Ovary (tissue), 10 donors: Measurements from ENCODE around the gene UBLCP1. TPM values are rescaled to one million over a fixed set of nuclear protein-coding genes. Genes with fewer than 3 reads are reported as not detected.

Experiments
- DNase-seq, 5 donors: peaks; one replicate each; pipeline ENCODE4 v3.0.0-alpha.2; 2019 to 2020
- H3K27ac ChIP-seq, 2 donors: fragments of 200-600 bp; one replicate each; pipeline versions ENCODE4 v1.5.1 to v1.8.0; 2019 to 2022
- H3K27me3 ChIP-seq: fragments of 200-600 bp; one replicate; pipeline ENCODE4 v1.8.0; 2022
- H3K36me3 ChIP-seq: fragments of 200-600 bp; sonication (generic); one replicate; pipeline ENCODE4 v1.5.1; 2019
- H3K4me1 ChIP-seq: one replicate; pipeline ENCODE4 v1.8.1; 2013; ENCODE audit warnings: mild to moderate bottlenecking, moderate library complexity; ENCODE audit not compliant: insufficient read depth
- H3K4me3 ChIP-seq: fragments of 200-600 bp; sonication (generic); one replicate; pipeline ENCODE4 v1.5.1; 2017
- H3K9me3 ChIP-seq, 2 donors: fragments of 200-600 bp in 1 of 2; sonication (generic) in 1 of 2; one replicate each; pipeline versions ENCODE4 v1.5.1 to v1.8.1; 2013 to 2019; ENCODE audit warnings: mild to moderate bottlenecking in 1 of 2, moderate library complexity in 1 of 2
- CTCF ChIP-seq, 3 donors: fragments of 450-650 bp in 2 of 3; fragments of 200-600 bp in 1 of 3; IDR thresholded peaks; one replicate each; pipeline versions ENCODE4 v1.5.1 to v1.8.0; 2016 to 2022; ENCODE audit warnings: antibody characterized with exemption in 3 of 3, mild to moderate bottlenecking in 1 of 3
- EP300 ChIP-seq: sonication (generic); formaldehyde crosslinking; IDR thresholded peaks from one replicate; pipeline ENCODE4 v1.6.1; 2017; ENCODE audit warnings: antibody characterized with exemption
- POLR2A ChIP-seq: fragments of 450-650 bp; IDR thresholded peaks from one replicate; pipeline ENCODE4 v1.6.1; 2017; ENCODE audit warnings: antibody characterized with exemption, mild to moderate bottlenecking, moderate library complexity
- WGBS, 3 donors: extraction: QIAGEN DNeasy Blood & Tissue Kit in 1 of 3; methylation state at CpG; one replicate each; pipeline versions ENCODE4 v1.1.5 to v1.1.7; 2013 to 2017; 5-methylcytosine and 5-hydroxymethylcytosine counted together
- intact Hi-C, 4 donors: fragments of 100-400 bp; cut with DNase I; formaldehyde crosslinking; loops; one replicate each; pipeline versions ENCODE4 v1.11.0 to v1.15.1; 2022 to 2023
- long read RNA-seq, 3 donors: library from polyadenylated mRNA in 2 of 3; unstranded in 2 of 3; transcript quantifications; one replicate each; pipeline ENCODE4 v2.0.0 and lab custom pipeline, GENCODE V29; 2021 to 2026
- polyA plus RNA-seq, 2 donors: library from polyadenylated mRNA; stranded (reverse); fragments of 200-250 nt in 1 of 2; fragments of 350-450 nt in 1 of 2; fragmentation: Illumina TruSeq in 1 of 2; extraction: RNeasy Lipid Tissue Mini Kit (QIAGEN cat#74804) in 1 of 2; gene quantifications; one replicate each; pipeline ENCODE4 v1.2.3, GENCODE V29; 2013 to 2014
- total RNA-seq, 7 donors: library from RNA; depleted of rRNA in 2 of 7; stranded (reverse); fragments of >200 nt in 2 of 7; fragmentation: NEBNext Ultra II Directional in 3 of 7; extraction: Animal tissue kit (Norgen Biotek cat#: 25700) in 3 of 7; gene quantifications; one replicate each; pipeline versions ENCODE4 v1.1.0 to v1.2.4, GENCODE V29; 2016 to 2023
- donor health status: DM: no; HTN: no; CAD: no; lungs with moderate emphysema.
- donor health status: DM: no; HTN: no; CAD: no.
- donor health status: Bipolar disorder and iron deficiency.
- donor health status: DM: yes; HTN: yes; CAD: no.
- donor health status: DM: no; HTN: no; CAD: no.
- donor health status: DM: yes; HTN: yes; CAD: no.

The UBLCP1 gene
- total RNA-seq: 10 to 100 TPM; 16.2 to 32.3 (median 26.0) TPM
- polyA plus RNA-seq: 10 to 100 TPM; 15.0 to 15.2 TPM
- long read RNA-seq, donor 1, transcript UBLCP1-201 (11 exons, 2,392 nt): major isoform, 149 of 160 reads
- long read RNA-seq, donor 1, partial matches to known transcripts: 4 of 160 reads
- long read RNA-seq, donor 1, other reads (novel, unspliced or antisense): 7 of 160 reads
- long read RNA-seq, donor 2, transcript UBLCP1-201 (11 exons, 2,392 nt): major isoform, 25 of 71 reads
- long read RNA-seq, donor 2, partial matches to known transcripts: 46 of 71 reads
- long read RNA-seq, donor 2, other reads (novel, unspliced or antisense): 0 of 71 reads
- long read RNA-seq, donor 3, transcript UBLCP1-201 (11 exons, 2,392 nt): major isoform, 37 of 40 reads
- long read RNA-seq, donor 3, partial matches to known transcripts: 1 of 40 reads
- long read RNA-seq, donor 3, other reads (novel, unspliced or antisense): 2 of 40 reads

GRCh38 chr5:159262859-159263568 is at the start of gene UBLCP1:
UBLCP1 (plus strand) TSS chr5:159263290; CDS start chr5:159268916, 5,626 bp downstream.
- Histone ChIP-seq H3K27ac (peak within 1 kb of the TSS; percentile 44 to 64), H3K4me3 (peak within 1 kb of the TSS; percentile 86), H3K36me3 (no peaks in the 10 kb centered on the region), H3K27me3 (no peaks in the 10 kb centered on the region), H3K4me1 (peaks cover 4% of the 10 kb centered on the region), H3K9me3 (no peaks in the 10 kb centered on the region)
- intact Hi-C loops: no loop called here
- 1% methylated on average over 48 to 54 of the region's 54 CpGs for WGBS, 3 donors
- TF ChIP-seq CTCF (IDR thresholded peaks at IDR 0.05): no peak
- TF ChIP-seq EP300: no peak
- peak; percentile 62 for TF ChIP-seq POLR2A
- DNase-seq: peak; percentile 71 to 84 (median 79)

- intact Hi-C loops: no loop called here
- Histone ChIP-seq H3K27me3 (no peaks in the 10 kb centered on the region), H3K4me1 (no peaks in the 10 kb centered on the region), H3K4me3 (no peak overlapping the region), H3K36me3 (no peaks in the 10 kb centered on the region), H3K27ac (no peak overlapping the region), H3K9me3 (no peaks in the 10 kb centered on the region)
- DNase-seq: no peak
- TF ChIP-seq EP300: no peak
- no peak for TF ChIP-seq POLR2A
- no peak for TF ChIP-seq CTCF (IDR thresholded peaks at IDR 0.05)
- 51 to 68% (median 62%) methylated on average over 2 of the region's 2 CpGs for WGBS, 3 donors
These were observed 48.4 kb upstream of the UBLCP1 start for GRCh38 chr5:159214486-159215271.

GRCh38 chr5:159215886-159216285 is 47.2 kb upstream of the UBLCP1 start:
- no peaks in the 10 kb centered on the region for H3K36me3 ChIP-seq
- H3K27ac ChIP-seq: no peak overlapping the region
- H3K4me1 ChIP-seq: no peaks in the 10 kb centered on the region
- H3K4me3 ChIP-seq: no peak overlapping the region
- 87 to 95% (median 88%) methylated on average over 3 of the region's 3 CpGs for WGBS, 3 donors
- TF ChIP-seq POLR2A (no peak), EP300 (no peak), CTCF (IDR thresholded peaks at IDR 0.05) (no peak)
- intact Hi-C loops: no loop called here
- H3K27me3 ChIP-seq: no peaks in the 10 kb centered on the region
- no peak for DNase-seq
- H3K9me3 ChIP-seq: no peaks in the 10 kb centered on the region

- no peak overlapping the region for H3K27ac ChIP-seq
- no peaks in the 10 kb centered on the region for H3K36me3 ChIP-seq
- no peak overlapping the region for H3K4me3 ChIP-seq
- intact Hi-C loops: no loop called here
- H3K4me1 ChIP-seq: no peaks in the 10 kb centered on the region
- no peak for TF ChIP-seq POLR2A
- no peak for TF ChIP-seq CTCF (IDR thresholded peaks at IDR 0.05)
- TF ChIP-seq EP300: no peak
- H3K27me3 ChIP-seq: no peaks in the 10 kb centered on the region
- no peaks in the 10 kb centered on the region for H3K9me3 ChIP-seq
- DNase-seq: no peak
- WGBS, 3 donors: 61 to 83% (median 68%) methylated on average over 2 of the region's 2 CpGs
These were observed 46.6 kb upstream of the UBLCP1 start for GRCh38 chr5:159216454-159216853.
